ENCODE data around the gene AGTPBP1.
A peak's percentile ranks its signal among the peaks of the same experiment; 100 is the strongest.

The AGTPBP1 gene

GRCh38 chr9:85528607-85529006, 213.1 kb downstream of the AGTPBP1 start:
- DNase-seq: no peak

- no peak for DNase-seq
Observed at GRCh38 chr9:85528142-85528541, 213.6 kb downstream of the AGTPBP1 start.

GRCh38 chr9:85527331-85528020, 214.3 kb downstream of the AGTPBP1 start:
- DNase-seq: no peak

GRCh38 chr9:85524531-85524930, 217.2 kb downstream of the AGTPBP1 start:
- DNase-seq: no peak

- DNase-seq: no peak
Observed at GRCh38 chr9:85523202-85523601, 218.6 kb downstream of the AGTPBP1 start.

GRCh38 chr9:85522459-85523092, 219.2 kb downstream of the AGTPBP1 start:
- peak; percentile 54 for DNase-seq

GRCh38 chr9:85521371-85522197, 220.2 kb downstream of the AGTPBP1 start:
- DNase-seq: peak; percentile 3

GRCh38 chr9:85516976-85517637, 224.6 kb downstream of the AGTPBP1 start:
- no peak for DNase-seq

- DNase-seq: no peak
Observed at GRCh38 chr9:85516455-85516854, 225.3 kb downstream of the AGTPBP1 start.

GRCh38 chr9:85515021-85515420, 226.7 kb downstream of the AGTPBP1 start:
- no peak for DNase-seq

- no peak for DNase-seq
Observed at GRCh38 chr9:85514256-85514655, 227.5 kb downstream of the AGTPBP1 start.

- DNase-seq: no peak
Observed at GRCh38 chr9:85511746-85512145, 230.0 kb downstream of the AGTPBP1 start.

GRCh38 chr9:85510830-85511504, 230.8 kb downstream of the AGTPBP1 start:
- DNase-seq: no peak

GRCh38 chr9:85508616-85509015, 233.1 kb downstream of the AGTPBP1 start:
- no peak for DNase-seq

- DNase-seq: no peak
Observed at GRCh38 chr9:85505612-85506011, 236.1 kb downstream of the AGTPBP1 start.

GRCh38 chr9:85502815-85503655, 238.7 kb downstream of the AGTPBP1 start:
- DNase-seq: no peak

- DNase-seq: no peak
Observed at GRCh38 chr9:85501882-85502281, 239.9 kb downstream of the AGTPBP1 start.

- DNase-seq: no peak
Observed at GRCh38 chr9:85501456-85501855, 240.3 kb downstream of the AGTPBP1 start.

All from fibroblast of skin of right biceps (primary cell).